Right renal pelvis (tissue), 4 donors: Measurements from ENCODE around the gene TMEM209. TPM values are rescaled to one million over a fixed set of nuclear protein-coding genes. Genes with fewer than 3 reads are reported as not detected.
"Not testable (repeated sequence)": the region's sequence is repeated elsewhere in the genome, so short reads cannot be mapped to it uniquely, and the experiment has no call there.

Experiments used
- DNase-seq, 4 donors: peaks; one replicate each; pipeline ENCODE4 v3.0.0-alpha.2; 2013; ENCODE audit warnings: low read depth in 4 of 4, low spot score in 3 of 4, missing footprints in 1 of 4
- polyA plus RNA-seq, 4 donors: library from polyadenylated mRNA; unstranded; fragments of 120-200 nt; gene quantifications; one replicate each; pipeline ENCODE4 v1.2.1, GENCODE V29; 2013; ENCODE audit not compliant: insufficient read length in 4 of 4

Gene TMEM209
- polyA plus RNA-seq = 10 to 100 TPM; 23.2 to 29.6 (median 28.9) TPM

DNA sequence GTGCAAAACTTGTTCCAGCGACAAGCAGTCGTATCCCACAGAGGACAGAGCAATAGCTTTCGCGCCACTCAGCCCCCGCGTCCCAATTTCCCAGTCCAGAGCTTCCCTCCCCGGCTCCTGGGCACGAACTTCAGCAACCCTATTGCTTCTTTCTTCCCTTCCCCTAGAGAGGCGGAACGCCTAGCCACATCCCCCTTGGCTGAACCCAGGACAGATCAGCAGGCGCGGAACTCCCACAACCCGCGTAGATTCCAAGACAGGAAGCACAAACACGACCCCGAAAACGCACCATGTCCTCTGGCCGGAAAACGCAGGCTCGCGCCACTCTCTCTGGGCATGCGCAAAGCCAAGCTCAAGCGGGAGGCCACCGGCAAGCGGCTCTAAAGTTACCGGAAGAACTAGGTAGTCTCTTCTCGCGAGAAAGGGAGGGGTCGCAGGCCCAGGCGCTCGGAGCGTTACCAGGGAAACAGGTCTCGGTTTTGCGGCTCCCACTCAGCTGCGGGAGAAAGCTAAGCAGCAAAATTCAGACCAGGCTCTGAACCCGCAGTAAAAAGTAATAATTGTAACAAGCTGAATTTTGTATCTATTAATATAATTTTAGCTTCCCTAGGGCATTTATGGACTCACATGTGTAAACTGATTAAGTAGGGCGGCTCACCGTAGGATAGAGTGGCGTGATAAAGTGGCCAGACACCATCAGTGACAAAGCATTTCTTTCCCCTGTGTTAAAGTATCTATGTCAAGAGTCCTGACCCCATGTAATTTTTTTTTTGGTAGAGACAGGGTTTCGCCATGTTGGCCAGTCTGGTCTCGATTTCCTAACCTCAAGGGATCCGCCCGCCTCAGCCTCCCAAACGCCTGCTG, at the start of gene TMEM209:
TSS of gene TMEM209 (minus strand) at position 323 of the 864 bp plus-strand sequence. CDS start at position 292, 31 bp downstream.
- peak; percentile 96 to 99 (median 98) for DNase-seq

DNA sequence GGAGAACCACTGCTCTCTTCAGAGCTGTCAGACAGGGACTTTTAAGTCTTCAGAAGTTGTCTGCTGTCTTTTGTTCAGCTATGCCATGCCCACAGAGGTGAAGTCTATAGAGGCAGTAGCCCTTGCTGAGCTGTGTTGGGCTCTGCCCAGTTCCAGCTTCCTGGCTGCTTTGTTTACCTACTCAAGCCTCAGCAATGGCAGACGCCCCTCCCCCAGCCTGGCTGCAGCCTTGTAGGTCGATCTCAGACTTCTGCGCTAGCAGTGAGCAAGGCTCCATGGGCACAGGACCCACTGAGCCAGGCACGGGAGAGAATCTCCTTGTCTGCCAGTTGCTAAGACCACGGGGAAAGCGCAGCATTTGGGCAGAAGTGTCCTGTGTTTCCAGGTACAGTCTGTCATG, 49.3 kb upstream of the TMEM209 start:
- no peak for DNase-seq

DNA sequence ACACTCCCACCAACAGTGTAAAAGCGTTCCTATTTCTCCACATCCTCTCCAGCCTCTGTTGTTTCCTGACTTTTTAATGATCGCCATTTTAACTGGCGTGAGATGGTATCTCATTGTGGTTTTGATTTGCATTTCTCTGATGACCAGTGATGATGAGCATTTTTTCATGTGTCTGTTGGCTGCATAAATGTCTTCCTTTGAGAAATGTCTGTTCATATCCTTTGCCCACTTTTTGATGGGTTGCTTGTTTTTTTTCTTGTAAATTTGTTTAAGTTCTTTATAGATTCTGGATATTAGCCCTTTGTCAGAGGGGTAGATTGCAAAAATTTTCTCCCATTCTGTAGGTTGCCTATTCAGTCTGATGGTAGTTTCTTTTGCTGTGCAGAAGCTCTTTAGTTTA, 44.4 kb upstream of the TMEM209 start:
- not testable (repeated sequence) for DNase-seq

DNA sequence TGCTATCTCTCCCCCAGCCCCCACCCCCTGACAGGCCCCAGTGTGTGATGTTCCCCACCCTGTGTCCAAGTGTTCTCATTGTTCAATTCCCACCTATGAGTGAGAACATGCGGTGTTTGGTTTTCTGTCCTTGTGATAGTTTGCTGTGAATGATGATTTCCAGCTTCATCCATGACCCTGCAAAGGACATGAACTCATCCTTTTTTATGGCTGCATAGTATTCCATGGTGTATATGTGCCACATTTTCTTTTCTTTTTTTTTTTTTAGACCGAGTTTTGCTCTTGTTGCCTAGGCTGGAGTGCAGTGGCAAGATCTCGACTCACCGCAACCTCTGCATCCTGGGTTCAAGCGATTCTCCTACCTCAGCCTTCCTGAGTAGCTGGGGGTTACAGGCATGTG, 43.6 kb upstream of the TMEM209 start:
- DNase-seq = not testable (repeated sequence)

DNA sequence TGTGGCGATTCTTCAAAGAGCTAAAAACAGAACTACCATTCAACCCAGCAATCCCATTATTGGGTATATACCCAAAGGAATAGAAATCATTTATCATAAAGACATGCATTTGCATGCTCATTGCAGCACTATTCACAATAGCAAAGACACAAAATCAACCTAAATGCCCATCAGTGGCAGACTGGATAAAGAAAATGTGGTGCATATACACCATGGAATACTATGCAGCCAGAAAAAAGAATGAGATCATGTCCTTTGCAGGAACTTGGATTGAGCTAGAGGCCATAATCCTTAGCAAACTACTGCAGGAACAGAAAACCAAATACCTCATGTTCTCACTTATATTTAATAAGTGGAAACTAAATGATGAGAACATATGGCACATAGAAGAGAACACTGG, 41.3 kb upstream of the TMEM209 start:
- DNase-seq = not testable (repeated sequence)

- not testable (repeated sequence) for DNase-seq
These were observed 38.3 kb upstream of the TMEM209 start for GRCh38 chr7:130243486-130243885.

GRCh38 chr7:130242198-130243014, 37.2 kb upstream of the TMEM209 start:
- DNase-seq = no peak

DNA sequence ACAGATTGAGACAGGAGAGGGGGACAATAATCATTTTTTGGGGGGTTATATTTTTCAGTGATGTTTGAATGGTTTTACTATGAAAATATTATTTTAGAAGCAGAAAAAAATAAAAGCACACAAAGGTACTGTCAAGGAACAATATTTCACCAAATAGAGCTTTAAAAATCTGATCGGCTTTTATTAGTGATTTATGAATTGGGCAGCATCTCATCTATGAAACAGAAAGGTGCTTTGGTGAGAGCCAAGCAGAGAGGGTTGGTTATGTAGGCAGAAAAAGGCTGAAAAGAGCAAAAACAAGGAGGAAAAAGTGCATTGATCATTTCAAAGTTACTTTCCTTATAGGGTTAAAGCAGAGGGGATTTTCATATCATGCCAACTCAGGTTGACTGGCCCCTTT, 35.0 kb upstream of the TMEM209 start:
- DNase-seq = no peak

- not testable (repeated sequence) for DNase-seq
These were observed 31.2 kb upstream of the TMEM209 start for GRCh38 chr7:130236361-130236760.

GRCh38 chr7:130234078-130234477, 28.9 kb upstream of the TMEM209 start:
- DNase-seq = no peak

- DNase-seq = no peak
These were observed 27.0 kb upstream of the TMEM209 start for GRCh38 chr7:130232209-130232608.

GRCh38 chr7:130231792-130232191, 26.6 kb upstream of the TMEM209 start:
- no peak for DNase-seq

DNA sequence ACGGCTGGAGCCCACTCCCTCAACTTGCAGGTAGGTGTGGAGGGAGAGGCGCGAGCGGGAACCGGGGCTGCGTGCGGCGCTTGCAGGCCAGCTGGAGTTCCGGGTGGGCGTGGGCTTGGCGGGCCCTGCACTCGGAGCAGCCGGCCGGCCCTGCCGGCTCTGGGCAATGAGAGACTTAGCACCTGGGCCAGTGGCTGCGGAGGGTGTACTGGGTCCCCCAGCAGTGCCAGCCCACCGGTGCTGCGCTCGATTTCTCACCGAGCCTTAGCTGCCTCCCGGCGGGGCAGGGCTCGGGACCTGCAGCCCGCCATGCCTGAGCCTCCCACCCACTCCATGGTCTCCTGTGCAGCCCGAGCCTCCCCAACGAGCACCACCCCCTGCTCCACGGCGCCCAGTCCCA, 24.8 kb upstream of the TMEM209 start:
- DNase-seq = not testable (repeated sequence)

GRCh38 chr7:130228840-130229502, 23.8 kb upstream of the TMEM209 start:
- no peak for DNase-seq

- no peak for DNase-seq
These were observed 22.8 kb upstream of the TMEM209 start for GRCh38 chr7:130227883-130228575.

GRCh38 chr7:130226333-130226732, 21.1 kb upstream of the TMEM209 start:
- DNase-seq = no peak

DNA sequence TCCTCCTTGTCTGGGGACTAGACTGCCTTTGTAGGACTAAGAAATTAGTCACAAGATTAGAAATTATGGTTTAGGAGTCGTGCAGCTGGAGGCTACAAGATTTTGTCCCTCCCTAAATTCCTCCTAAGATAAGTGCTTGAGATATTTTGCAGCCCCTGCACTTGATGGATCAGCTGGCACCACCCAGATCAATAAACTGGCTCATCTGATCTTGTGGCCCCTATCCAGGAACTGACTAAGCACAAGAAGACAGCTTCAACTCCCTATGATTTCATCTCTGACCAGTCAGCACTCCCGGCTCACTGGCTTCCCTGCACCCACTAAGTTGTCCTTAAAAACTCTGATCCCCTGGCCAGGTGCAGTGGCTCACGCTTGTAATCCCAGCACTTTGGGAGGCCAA, 19.7 kb upstream of the TMEM209 start:
- not testable (repeated sequence) for DNase-seq

DNA sequence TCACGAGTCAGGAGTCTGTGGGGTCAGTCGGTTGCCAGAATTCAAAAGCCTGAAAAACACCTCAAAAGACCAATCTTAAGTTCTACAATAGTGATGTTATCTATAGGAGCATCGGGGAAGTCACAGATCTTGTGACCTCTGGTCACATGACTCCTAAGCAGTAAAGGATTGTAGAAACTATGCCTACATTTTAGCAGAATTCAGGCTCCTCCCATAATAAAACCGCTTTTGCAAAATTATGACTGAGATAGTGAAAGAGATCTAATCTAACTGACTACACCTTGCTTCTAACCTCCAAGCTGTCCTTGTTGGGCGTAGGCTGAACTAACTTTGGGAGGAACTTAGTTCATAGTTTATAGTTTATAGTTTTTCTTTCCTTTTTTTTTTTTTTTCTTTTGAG, 19.0 kb upstream of the TMEM209 start:
- no peak for DNase-seq

GRCh38 chr7:130223646-130224045, 18.4 kb upstream of the TMEM209 start:
- no peak for DNase-seq

GRCh38 chr7:130221746-130222145, 16.5 kb upstream of the TMEM209 start:
- no peak for DNase-seq
